GM21447 (cell line): Measurements from ENCODE around the gene HOXA9.

Experiments used
- ATAC-seq: cut with Tn5 transposase; IDR thresholded peaks from one replicate; pipeline ENCODE4 v1.9.1; 2021; ENCODE audit not compliant: unreplicated experiment

HOXA9 gene

DNA sequence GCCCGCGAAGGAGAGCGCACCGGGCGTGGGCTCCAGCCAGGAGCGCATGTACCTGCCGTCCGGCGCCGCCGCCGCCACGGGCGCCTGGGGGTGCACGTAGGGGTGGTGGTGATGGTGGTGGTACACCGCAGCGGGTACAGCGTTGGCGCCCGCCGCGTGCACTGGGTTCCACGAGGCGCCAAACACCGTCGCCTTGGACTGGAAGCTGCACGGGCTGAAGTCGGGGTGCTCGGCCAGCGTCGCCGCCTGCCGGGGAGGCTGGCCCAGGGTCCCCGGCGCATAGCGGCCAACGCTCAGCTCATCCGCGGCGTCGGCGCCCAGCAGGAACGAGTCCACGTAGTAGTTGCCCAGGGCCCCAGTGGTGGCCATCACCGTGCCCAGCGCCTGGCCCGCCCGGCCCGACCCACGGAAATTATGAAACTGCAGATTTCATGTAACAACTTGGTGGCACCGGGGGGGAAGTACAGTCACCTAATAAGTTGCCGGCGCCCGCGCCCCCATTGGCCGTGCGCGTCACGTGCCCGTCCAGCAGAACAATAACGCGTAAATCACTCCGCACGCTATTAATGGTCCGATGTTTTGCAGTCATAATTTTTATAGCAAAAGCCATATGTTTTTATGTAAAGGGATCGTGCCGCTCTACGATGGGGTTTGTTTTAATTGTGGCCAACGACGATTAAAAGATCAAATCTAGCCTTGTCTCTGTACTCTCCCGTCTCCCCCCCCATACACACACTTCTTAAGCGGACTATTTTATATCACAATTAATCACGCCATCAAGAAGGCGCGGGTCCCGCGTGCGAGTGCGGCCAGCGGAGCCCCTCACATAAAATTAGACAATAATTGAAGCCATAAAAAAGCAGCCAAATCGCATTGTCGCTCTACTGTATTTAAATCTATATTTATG lies at the start of gene HOXA9:
Gene HOXA9, minus strand, starts transcription at position 449 of the 907 bp plus-strand sequence. Its CDS starts 80 bp downstream, at position 369.
- no peak for ATAC-seq

GRCh38 chr7:27214239-27214950 lies 49.1 kb upstream of the HOXA9 start:
- no peak for ATAC-seq

GRCh38 chr7:27213433-27214238 lies 48.3 kb upstream of the HOXA9 start:
- no peak for ATAC-seq

- ATAC-seq = no peak
These were observed 47.4 kb upstream of the HOXA9 start for GRCh38 chr7:27212497-27213432.

- no peak for ATAC-seq
These were observed 46.4 kb upstream of the HOXA9 start for GRCh38 chr7:27211764-27212204.

DNA sequence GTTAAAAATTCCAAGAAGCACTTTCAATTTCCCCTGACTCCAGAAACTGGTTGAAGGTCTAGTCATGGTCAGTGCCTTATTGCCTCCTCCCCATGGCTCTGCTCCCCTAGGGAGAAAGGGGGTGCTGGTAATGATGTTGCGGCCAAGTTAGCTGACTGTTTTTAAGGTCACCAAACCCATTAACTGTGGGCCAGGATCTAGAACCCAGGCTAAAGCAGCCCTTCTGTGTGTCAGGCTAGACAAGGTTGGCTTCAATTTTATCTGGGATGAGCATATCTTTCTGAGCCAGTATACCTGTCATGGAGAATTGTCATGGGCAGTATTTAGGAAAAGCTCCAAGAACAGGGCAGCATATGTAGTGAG lies 45.7 kb upstream of the HOXA9 start:
- no peak for ATAC-seq

DNA sequence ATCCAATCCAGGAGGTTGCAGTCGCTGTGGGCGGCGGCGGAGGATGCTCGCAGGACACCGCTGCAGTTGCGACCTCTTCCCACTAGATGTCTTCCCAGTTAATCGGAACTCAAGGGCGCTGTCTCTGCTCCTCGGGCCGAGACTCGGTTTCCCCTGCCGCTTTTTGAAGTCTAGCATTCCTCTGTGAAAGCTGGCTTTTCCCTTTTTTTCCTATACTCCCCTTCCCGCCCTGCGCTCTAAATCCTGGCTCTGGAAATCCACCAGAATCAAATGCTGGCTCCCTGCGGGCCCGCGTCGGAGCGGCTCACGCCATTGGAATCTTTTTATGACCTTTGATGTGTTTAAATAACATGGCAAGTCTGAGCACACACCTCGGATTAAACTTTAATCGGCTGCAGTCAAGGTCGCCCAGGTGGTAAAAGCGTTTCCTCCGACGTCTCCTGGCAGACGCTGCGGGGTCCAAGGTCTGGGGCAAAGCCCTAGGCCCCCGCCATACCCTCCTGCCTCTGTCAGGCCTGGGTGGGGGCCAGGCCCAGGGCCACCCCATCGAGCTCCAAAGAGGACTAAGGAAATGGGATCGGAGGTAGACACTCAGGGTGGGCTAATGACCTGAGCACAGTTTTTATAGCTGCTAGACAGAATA lies 45.2 kb upstream of the HOXA9 start:
- peak; percentile 55 for ATAC-seq

GRCh38 chr7:27209933-27210440 lies 44.6 kb upstream of the HOXA9 start:
- no peak for ATAC-seq

DNA sequence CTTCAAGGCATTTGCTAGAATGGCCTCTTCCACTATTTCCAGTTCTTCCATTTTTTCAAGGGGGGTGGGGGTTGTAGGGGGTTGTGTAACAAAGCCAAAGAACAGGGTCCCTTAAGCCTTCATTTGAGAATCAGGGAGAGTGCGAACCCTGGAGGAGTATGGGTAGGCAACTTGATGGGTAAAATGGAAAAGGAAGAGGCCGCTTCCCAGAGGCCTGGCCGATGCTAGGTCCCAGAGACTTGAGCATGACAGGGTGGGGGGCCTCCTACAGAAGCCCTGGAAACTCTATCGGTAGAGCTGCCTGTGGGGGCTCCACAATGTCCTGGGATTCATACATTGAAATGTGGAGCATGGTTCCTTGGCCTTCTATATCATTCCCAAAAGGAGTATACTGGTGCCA lies 43.7 kb upstream of the HOXA9 start:
- ATAC-seq = no peak

DNA sequence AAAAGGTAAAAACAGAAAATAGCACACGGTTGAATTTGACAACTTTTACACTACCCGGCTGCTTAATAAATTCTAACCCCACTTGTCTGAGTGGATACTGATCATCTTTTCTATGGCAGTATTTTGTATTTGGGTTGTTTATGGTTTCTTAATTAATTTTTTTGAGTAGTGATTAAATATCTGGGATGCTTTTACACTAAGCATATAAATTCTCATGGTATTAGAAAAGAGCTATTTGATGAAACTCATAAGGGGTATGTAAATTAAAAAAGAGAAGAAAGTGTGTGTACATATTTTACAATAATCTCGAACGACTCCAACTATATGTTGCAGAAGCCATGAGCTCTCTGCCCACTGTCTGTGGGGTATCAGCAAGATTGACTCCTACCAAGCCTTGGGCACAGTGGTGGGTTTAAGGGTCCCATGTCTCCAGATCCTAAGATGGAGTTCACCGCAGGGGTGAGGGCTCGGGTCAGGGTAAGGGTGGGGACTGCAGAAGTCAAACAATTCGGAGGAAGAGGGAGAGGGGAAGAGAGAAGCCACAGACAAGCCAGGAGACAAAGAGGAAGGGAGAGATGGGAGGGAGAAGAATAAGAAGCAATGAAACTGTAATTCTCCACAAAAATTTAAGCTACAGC lies 42.1 kb upstream of the HOXA9 start:
- ATAC-seq = no peak

GRCh38 chr7:27205325-27206280 lies 40.3 kb upstream of the HOXA9 start:
- ATAC-seq = no peak

DNA sequence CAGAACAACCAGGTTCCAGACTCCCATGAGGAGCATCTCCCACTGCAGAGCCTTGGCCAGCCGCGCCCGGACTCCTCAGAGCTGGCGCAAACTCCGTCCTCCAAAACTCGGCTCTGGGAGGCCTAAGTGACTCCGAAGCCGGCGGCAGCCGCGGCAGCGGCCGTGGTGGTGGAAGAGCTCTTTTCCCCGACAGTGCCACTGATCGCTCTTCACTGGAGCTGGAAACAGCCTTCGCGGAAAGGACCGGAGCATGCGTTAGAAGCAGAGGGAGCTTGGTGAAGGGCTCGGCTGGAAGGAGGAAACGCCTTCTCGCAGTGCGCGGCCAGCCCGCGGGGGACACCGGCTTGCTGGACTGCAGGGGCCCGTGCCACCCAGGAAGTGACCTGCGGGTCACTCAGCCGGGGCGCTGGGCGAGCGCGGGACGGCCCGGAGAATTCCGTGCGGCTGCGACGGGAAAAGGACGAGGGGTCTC lies 39.5 kb upstream of the HOXA9 start:
- no peak for ATAC-seq

GRCh38 chr7:27203964-27204594 lies 38.7 kb upstream of the HOXA9 start:
- ATAC-seq = no peak

DNA sequence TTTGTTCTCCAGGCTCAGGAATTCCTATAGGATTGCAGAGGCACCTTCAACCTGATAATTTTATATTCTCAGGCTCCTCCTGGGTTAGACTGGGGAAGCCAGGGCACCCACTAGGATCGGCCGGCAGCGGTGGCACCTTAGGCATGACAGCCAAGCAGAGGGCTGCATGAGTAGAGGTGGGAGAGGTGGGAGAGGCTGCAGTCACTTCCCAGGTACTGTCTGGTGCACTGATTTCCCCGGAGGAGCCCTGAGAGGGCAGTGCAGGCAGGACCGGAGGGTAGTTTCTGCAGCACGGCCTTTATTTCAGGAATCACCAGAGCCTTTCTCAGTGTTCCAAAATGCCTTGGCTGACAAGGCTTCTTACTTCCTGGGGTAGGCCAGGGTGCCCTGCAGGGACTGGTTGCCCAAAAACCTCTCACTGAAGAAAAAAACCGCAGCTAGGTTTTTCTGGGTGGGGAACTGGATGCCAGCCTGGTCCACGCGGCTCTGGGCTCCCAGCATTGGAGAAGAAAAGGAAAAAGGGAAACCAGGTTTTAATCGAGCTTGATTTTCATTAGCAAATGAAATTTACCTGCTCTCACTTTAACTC lies 38.1 kb upstream of the HOXA9 start:
- no peak for ATAC-seq

- no peak for ATAC-seq
These were observed 37.5 kb upstream of the HOXA9 start for GRCh38 chr7:27202862-27203134.

- no peak for ATAC-seq
These were observed 36.9 kb upstream of the HOXA9 start for GRCh38 chr7:27202018-27202861.
